ENCODE measurements around the gene L3MBTL2.
"Not testable (repeated sequence)": the region's sequence is repeated elsewhere in the genome, so short reads cannot be mapped to it uniquely, and the experiment has no call there.

L3MBTL2 gene

DNA sequence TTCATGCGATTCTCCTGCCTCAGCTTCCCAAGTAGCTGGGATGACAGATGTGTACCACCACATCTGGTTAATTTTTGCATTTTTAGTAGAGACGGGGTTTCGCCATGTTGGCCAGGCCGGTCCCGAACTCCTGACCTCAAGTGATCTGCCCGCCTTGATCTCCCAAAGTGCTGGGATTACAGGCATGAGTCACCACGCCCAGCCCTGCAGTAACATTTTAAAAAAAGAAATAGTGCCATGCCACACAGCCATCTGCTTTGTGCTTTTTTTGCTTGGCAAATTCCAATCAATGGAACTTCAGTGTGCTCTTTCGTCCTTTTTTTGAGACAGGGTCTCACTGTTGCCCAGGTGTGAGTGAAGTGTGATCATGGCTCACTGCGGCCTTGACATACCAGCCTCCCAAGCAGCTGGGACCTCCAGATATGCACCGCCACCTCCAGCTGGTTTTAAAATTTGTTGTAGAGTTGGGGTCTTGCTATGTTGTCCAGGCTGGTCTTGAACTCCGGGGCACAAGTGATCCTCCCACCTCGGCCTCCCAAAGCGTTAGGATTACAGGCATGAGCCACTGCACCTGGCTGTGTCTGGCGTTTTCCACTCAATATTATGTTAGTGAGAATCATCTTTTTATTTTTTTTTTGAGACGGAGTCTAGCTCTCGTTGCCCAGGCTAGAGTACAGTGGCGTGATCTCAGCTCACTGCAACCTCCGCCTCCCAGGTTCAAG is 37.4 kb downstream of the L3MBTL2 start:
- DNase-seq = no peak

DNA sequence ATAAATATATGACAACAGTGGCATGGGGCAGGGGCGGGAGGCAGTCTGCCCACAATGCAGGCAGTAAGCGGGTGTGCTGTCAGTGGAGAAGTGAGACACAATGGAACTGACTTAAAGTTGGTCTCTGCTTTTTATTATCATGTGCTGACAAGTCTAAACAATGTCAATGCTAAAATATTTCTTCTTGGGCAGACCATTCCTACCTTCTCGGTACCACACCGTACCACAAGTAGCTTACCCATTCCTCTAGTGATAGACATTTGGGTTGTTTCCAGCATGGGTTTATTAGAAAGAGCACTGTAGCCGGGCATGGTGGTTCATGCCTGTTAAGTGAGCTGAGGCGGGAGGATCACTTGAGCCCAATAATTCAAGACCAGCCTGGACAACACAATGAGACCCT is 38.2 kb downstream of the L3MBTL2 start:
- no peak for DNase-seq

DNA sequence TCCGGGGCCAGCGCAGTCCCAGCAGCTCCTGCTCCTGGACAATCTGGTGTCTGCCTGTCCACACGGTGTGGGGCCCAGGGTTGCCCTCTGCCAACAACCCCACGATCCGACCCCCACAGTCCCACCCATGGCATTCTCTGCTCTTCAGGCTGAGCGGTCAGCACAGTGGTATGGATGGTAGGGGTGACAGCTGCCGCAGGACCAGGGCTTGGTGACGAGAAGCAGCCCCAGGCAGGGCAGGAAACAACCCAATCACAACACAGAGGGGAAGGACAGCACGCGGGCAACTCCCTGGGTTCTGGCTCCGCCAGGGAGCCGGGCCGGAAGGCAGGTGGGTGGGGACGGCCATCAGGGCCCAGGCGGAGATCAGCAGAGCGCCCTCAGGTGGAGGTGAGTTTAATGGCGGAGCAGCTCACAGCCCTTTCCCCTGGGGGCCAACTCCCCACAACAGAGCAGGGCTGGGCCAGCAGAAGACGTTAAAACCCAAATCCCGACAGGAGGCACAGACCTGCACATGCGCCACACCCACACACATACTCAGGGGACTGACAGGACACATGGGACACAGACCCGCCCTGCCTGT is 40.9 kb downstream of the L3MBTL2 start:
- DNase-seq = no peak

DNA sequence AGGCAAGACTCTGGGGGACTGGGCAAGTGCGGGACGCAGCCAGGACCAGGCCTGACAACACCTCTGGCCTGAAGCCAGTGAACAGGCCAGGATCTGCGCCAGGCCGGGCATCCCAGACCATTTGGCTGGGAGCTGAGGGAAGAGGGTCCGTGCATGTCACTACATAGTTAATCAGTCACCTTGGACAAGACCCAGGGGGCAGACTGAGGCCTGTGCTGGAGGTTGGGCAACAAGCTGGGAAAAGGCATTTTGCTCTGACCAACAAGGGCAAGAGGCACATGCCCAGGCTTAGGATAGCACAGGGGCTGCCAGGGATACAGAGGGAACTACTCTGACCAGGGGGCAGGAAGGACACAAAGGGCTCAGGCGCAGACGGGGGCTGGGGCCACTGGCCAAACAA is 42.6 kb downstream of the L3MBTL2 start:
- DNase-seq = no peak

DNA sequence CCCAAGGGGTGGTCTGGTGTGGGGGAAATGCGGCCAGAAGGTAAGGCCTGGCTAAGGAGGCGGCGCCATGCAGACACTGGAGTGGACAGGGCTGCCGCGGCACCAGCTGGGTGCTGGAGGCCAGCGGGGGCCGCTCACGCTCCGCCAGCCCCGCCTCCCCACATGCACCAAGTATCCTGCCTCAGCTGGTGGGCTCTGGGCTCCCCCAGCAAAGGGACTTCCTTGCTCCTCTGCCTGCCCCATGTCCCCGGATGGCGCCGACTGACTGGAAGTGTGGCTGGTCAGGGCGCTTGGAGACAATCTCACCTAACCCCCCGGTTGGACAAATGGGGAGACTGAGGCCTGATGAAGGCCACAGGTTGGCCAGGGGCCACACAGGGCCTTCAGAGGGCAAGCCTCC is 43.2 kb downstream of the L3MBTL2 start:
- DNase-seq = no peak

DNA sequence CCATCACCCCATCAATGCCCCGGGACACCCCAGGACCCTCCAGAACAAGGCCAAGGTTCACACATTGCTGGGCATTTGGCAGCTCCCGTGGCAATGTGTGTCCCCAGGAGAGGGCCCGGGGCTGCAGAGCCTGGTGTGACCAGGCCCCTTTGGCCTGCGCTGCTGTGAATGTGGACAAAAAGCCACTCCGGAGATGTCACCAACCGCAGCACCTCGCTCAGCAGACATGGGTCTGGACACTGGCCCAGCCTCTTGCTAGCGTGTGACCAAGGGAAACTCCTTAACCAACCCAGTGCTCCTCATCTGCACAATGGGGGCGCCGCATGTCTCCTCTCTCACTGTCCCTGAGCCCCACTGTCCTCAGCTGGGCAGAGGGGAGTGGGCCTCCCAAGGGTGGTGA is 43.6 kb downstream of the L3MBTL2 start:
- DNase-seq = no peak

DNA sequence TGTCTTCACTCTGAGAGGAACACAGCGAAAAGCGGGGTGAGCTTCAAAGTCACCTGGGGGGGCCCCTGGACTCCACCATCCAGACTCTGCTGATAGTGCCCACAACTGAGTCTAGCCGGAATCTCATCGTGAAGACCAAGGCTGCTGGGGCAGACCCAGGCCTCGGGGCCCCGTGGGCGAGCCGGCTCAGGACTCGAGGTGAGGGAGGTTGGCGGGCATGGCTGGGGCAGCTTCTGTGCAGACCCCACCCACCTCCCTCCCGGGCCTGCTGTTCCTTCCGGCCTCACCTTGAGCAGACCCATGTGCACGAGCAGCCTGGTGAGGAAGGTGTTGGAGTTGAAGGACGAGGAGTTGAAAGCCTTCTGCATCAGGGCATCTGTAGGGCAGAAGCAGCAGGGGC is 44.3 kb downstream of the L3MBTL2 start:
- no peak for DNase-seq

DNA sequence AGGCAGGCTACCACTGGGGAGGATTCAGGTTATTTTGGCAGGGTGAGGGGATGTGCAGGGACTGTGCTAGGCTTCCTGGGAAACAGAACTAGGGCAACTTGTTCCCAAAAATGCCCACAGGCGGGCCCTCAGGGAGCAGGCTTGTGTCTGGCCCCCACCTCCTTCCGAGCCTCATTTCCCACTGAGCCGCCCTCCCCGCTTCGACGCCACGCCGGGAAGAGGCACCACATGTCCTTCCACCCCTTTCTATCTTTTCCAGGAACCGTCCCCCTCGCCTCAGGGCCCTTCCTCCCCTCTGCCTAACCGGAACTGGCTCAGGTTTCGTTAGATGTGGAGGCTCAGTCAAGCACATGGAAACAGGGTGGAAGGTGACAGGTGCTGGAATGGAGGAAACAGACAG is 45.0 kb downstream of the L3MBTL2 start:
- no peak for DNase-seq

DNA sequence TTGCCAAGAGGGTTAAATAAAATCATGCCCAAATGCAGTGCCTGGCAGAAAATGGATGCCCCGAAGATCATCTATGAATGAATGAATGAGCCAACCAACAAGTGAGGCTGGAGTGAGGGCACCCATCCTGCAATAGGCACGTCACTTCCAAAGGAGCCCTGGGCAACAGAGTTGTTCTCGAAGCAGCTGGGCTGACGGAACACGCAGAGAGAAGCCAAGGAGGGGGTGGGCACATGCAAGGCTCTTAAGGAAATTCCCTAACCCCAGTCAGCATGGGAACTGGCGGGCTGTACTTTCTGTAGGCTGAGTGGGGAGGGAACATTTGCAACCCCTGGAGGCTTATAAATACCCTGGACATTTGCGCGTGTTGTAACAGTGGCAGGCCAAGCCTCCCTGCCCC is 47.3 kb downstream of the L3MBTL2 start:
- no peak for DNase-seq

DNA sequence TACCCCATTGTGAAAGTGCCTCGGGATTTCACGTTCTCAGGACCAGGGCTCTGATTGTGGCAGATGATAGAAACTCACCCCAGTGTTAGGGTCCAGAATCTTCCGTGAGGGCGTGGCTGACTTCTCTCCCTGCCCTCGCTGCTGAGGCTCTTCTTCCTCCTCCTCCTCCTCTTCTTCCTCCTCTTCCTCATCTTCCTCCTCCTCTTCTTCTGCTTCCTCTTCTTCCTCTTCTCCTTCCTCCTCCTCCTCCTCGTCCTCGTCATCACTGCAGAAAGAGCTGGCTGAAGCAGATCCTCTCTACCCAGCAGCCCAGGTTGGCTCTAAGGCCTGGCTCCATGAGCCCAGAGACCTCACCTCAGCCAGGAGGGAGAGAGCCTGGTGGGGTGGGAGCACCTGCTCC is 49.1 kb downstream of the L3MBTL2 start:
- no peak for DNase-seq

DNA sequence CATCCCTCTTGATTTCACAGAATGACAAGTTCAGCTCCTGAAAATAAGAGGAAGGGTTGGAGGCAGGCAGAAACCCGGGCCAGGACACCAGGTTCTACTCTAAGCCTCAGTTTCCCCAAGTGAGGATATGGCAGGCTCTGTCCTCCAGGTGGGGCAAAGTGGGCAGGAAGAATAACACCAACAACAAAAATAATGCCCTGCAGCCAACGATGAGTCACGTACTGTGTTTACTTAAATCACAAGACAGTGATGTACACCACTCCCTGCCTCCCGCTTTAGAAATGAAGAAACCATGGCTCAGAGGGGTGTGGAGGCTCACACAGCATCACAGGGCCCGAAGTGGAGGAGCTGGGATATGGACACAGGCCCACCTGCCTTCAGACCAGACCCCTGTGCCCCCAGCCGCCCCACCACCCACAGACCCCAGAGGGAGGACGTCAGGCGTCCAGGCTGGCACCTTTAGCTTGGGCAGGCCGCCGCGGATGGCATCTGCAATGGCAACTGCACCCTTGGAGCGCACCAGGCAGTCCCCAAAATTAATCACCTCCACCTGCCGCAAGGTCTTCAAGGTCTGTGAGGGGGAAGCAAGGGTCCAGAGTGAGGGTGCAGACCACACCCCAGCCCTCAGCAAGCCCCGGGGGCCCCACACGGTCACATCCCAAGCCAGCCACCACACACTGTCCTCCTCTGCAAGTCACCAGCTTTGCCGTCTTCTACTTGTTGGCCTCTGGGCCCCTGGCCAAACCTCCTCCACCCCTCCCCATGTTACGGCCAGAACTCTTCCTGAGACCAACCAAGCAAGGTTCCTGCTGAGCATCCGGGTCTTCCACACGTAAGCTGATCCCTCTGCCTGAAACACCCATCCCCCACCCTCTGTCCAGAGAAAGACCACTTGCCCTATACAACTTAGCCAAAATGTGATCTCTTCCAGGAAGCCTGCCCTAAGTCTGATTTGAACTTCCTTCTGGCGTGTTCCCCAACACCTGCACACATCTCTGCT is 51.4 kb downstream of the L3MBTL2 start:
- DNase-seq = no peak

DNA sequence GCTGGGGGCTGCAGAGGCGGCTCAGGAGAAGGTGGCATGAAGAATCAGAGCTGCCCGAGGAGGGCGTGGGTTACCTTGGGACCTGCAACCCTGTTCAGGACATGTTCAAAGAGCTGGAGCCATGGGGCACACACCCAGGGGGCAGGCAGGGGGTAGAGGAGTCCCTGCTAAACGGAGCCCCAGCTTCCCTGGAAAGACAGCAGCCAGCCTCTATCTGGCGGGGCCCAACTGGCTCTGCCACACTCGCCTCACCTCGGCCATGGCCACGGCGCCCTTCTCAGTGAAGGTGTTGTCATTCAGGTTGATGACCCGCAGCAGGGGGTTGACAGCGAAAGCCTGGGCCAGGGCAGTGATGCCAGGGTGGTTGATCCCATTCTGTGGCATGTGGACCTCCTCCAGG is 52.6 kb downstream of the L3MBTL2 start:
- DNase-seq = no peak

DNA sequence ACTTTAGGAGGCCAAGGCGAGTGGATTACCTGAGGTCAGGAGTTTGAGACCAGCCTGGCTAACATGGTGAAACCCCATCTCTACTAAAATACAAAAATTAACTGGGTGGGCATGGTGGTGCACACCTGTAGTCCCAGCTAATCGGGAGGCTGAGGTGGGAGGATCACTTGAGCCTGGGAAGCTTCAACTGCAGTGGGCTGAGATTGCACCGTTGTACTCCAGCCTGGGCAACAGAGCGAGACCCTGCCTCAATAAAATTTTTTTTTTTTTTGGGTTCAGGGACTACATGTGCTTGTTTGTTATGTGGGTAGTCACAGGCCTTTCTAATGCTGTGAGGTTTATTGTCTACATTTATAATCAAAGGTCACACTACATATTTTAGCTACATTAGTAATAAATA is 54.6 kb downstream of the L3MBTL2 start:
- DNase-seq = not testable (repeated sequence)

DNA sequence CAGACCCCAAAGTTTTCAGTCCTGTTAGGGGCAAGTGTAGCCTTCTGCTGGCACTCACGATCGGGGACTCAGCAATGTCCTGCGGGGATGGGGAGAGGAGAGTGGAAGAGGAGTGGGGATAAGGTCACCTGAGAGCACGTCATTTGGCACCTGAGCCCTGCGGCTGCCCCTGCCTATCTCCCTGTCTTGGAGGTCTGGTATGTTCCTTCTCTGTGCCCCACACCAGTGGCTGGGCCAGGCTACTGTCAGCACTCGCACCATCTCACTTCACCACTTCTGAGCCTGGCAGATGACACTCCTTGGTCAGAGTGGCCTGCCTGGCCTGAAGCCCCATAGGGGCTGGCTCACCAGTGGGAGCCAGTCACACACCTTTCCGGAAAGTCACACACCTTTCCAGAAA is 55.8 kb downstream of the L3MBTL2 start:
- no peak for DNase-seq

DNA sequence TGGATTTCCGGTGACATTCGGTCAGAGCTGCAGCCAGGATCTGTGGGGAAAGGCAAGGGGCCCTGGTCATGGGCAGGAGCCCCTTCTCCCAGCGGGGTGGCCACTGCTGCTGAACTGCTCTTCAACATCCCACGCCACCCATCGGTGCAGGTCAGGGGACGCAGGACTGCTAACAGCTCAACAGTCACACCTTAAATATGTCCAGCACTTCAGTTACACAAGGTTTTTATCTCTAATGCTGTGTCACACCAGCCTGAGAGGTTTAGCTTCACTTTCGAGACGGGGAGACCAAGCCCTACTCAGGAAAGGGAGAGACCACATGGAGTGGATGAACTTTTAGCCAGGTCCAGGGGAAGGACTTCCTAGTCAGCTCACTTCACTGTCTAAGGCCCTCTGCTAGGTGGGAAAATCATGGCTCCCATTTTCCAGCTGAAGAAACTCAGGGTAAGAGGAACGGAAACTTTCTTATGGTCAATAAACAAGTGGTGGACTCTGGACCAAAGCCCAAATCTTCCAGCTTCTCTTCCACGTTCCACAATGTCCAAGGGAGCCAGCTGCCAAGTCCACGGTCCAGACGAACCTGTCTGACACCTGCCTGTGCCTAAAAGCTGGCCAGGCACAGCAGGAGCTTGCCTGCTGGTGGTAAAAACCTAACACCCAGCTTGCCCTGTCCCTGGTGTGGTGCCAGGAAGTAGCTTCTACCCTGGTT is 56.6 kb downstream of the L3MBTL2 start:
- no peak for DNase-seq

DNA sequence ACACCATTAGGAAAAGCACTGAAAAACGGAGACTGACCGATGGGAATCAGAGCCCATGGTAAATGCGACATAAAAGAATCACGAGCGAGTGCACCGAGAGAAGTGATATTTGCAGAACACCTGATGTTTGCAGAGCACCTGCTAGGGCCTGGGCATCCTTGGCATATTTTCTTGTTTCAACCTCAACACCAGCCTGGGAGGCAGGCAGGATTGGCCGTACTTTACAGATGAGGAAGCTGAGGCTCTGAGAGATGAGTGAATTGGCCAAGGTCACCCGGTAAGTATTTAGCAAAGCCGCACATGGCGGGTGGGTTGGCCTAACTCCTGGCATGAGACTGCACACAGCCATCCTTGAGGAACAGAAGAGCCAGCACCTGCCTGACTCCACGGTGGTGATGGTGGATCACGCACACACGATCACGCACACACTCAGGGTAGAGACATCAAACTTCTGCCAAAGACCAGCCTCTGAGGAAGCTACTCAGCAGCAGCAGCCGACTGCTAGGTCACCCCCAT is 57.2 kb downstream of the L3MBTL2 start:
- DNase-seq = no peak

DNA sequence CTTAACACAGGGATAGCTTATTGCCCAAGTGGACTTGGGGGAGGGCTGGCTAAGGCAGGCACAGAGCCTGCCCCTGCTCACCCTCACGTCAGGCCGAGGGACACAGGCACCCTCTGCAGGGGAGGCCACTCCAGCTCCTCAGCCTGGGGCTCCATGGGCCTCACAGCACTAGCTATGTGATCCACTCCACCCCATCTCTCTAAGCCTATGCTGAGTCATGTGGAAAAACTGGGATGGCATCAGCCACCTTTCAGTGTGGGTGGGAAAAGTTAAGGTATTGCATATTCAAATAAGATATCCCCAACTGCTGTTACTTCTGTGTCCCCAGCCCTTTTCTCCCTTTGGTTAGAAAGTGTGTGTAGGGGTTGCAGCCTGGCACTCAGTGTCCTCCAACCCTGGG is 58.6 kb downstream of the L3MBTL2 start:
- no peak for DNase-seq

DNA sequence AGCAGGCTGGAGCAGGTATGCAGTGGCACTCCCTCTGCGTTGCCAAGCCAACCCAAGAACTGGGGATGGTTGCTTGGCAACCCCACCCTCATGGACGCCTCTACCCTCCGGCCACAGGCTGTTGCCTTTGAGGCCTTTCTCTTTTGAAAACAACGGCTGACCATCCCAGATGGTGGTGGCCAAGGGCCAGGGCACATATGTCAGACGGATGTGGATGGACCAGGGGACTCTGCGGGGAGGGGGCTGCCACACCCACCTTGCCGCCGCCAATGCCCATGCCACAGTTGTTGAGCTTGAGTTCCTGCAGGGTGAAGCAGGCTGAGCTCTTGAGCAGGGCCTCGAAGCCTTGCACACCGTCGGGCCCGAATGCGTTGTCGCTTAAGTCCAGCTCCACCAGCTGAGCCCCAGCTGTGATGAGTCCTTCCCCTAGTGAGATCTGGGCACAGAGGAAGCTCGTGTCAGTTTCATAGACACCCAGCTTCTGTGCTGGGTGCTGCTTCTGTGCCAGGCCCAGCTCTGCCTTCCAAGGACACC is 59.4 kb downstream of the L3MBTL2 start:
- no peak for DNase-seq

DNA sequence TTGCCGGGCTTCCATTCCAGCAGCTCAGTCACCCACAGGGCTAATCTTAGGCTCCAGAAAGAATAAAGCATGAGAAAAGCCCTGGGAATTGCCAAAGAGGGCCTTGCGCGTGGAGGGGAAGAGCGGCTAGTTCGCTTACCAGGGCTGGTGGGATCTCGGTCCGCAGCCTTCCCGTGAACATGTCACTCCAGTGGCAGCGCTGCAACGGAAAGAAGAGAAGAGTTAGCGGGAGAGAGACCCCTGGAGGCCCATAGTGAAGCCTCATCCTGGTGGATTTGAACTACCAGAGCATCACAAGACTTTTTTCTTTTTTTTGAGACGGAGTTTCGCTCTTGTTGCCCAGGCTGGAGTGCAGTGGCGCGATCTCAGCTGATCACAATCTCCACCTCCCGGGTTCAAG is 62.8 kb downstream of the L3MBTL2 start:
- DNase-seq = no peak

DNA sequence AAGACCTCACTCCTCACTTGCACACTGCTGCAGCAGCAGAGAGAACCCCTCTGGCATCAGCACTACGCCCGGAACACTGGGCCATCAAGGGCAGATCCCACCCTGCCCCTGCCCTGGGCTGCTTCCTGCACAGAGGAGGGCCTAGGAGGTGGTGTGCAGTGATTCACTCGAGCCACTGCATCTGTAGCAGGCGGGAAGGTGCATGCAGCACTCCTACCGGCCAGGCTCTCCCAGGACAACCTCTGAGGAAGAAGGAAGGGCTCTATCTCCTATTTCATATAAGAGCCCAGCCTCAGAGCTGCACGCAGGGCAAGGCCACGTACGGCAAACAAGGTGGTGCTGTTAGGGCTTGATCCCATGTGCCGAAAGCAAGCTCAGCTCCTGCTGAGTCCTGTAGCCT is 66.7 kb downstream of the L3MBTL2 start:
- DNase-seq = no peak

DNA sequence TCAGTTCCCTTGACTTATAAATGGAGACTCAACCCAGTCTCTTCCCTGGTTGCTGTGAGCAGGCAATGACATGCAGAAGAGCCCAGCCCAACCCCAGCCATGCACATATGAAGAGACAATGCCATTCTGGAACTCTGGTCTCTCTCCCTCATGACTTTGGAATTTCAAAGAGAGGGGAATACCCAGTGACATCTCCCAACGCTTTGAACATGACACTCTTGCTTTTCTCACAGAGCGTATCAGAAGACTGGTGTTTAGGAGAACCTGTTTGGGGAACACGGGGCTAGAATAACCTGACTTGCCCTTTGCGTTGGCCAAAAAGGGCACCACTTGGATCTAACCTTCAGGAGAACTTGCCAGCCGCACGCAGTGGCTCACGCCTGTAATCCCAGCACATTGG is 68.0 kb downstream of the L3MBTL2 start:
- DNase-seq = no peak

DNA sequence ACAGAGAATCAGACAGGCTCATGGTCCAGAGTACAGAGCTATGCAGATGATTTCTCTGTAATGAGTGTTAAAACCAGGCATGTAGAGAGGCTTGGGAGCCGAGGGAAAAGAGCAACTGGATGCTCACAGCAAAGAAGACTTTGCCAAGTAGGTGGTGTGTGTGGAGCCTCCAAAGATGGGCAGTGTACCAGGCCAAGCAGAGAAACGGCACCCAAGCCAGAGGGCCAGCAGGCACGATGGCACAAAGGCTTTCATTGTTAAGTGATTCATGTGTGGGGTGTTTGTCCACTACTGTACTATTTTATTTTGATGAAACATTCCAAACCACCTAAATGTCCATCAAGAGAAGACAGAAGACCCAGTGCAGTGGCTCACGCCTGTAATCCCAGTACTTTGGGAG is 69.7 kb downstream of the L3MBTL2 start:
- DNase-seq = no peak

DNA sequence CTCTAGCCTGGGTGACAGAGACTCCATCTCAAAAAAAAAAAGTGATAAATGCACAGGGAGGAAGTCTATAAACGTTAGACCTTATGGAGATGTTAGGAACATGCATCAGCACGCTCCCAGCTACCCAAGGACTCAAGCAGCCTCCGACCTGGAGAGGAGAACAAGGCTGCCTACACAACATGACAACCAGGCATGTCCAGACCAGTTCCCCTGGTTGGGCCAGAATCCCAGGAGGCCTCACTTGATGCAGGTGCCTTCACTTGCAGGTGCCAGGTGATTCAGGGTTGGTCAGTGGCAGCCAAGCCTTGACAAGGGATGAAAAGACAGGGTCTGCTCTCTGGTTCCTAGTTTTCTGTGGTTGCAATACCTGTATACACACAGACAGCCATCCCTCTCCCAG is 75.0 kb downstream of the L3MBTL2 start:
- no peak for DNase-seq

Data from activated T-cell treated with anti-CD3 and anti-CD28 coated beads, Interleukin-2, amount 50 U/mL, for 1 hour (primary cell).